ENCODE measurements around the gene DPH2. TPM values are rescaled to one million over a fixed set of nuclear protein-coding genes. Genes with fewer than 3 reads are reported as not detected.

Gene DPH2
- polyA plus RNA-seq, 2 of the 4 experiments (the other 2 are of a cell fraction) = 38.8 to 41.7 TPM

- H3K4me2 ChIP-seq = peak overlapping the region; percentile 91
- DNase-seq (ENCODE audit: low read depth in 1 of 2, low spot score in 1 of 2) = no peak
- WGBS (ENCODE audit: missing lambda C conversion rate) = 63% methylated on average over 5 of the region's 5 CpGs
- no peak for ATAC-seq
- no peak for TF ChIP-seq POLR2AphosphoS2 (conservative IDR thresholded peaks at IDR 0.05; ENCODE audit: low read length)
- TF ChIP-seq CEBPB (IDR thresholded peaks at IDR 0.05) = peak in 1 of 2 experiments; percentile 36; a peak in 1 of 4 replicates
- TF ChIP-seq, protein P1, sequence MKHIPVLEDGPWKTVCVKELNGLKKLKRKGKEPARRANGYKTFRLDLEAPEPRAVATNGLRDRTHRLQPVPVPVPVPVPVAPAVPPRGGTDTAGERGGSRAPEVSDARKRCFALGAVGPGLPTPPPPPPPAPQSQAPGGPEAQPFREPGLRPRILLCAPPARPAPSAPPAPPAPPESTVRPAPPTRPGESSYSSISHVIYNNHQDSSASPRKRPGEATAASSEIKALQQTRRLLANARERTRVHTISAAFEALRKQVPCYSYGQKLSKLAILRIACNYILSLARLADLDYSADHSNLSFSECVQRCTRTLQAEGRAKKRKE (CRISPR knock-in tag; IDR thresholded peaks at IDR 0.05; ENCODE audit: low read depth) = no peak
- ChIA-PET CTCF (interaction anchor here (1.3 to 1.8 kb wide), 5 partner anchors 12 to 215 kb away, joined by 3 to 7 read pairs (median 5); no protein-coding TSS in a partner anchor), POLR2A (no interaction called here)
- peaks cover 37% of the 10 kb centered on the region; the same call in 2 of the 3 replicates for H3K4me1 ChIP-seq
- no peak for FAIRE-seq
- peak overlapping the region; percentile 95 for H3K4me3 ChIP-seq
- H3K27ac ChIP-seq = peak overlapping the region; percentile 84 to 100; a peak in 5 of 6 replicates
- no peaks in the 10 kb centered on the region for H3K9me3 ChIP-seq
These were observed 8.4 kb downstream of the DPH2 start for GRCh38 chr1:43978264-43978550.

- Histone ChIP-seq H3K9me3 (no peaks in the 10 kb centered on the region), H3K4me3 (peak within 1 kb of the TSS; percentile 95), H3K27ac (peak within 1 kb of the TSS; percentile 84 to 100), H3K4me1 (peaks cover 37% of the 10 kb centered on the region; the same call in 2 of the 3 replicates), H3K4me2 (peak within 1 kb of the TSS; percentile 91)
- FAIRE-seq (no peak), DNase-seq (ENCODE audit: low read depth in 1 of 2, low spot score in 1 of 2) (no peak), ATAC-seq (peak in 1 of 2 experiments; percentile 15; a peak in 2 of 6 replicates)
- CTCF ChIA-PET = interaction anchor here (1.3 to 1.8 kb wide), 5 partner anchors 12 to 215 kb away, joined by 3 to 7 read pairs (median 5); no protein-coding TSS in a partner anchor
- no peak for TF ChIP-seq KDM1A (IDR thresholded peaks at IDR 0.05; ENCODE audit: low read depth)
- peak; percentile 13; the same call in 1 of the 2 replicates for TF ChIP-seq POLR2A (IDR thresholded peaks at IDR 0.05; ENCODE audit: low read length)
- TF ChIP-seq, protein P2, sequence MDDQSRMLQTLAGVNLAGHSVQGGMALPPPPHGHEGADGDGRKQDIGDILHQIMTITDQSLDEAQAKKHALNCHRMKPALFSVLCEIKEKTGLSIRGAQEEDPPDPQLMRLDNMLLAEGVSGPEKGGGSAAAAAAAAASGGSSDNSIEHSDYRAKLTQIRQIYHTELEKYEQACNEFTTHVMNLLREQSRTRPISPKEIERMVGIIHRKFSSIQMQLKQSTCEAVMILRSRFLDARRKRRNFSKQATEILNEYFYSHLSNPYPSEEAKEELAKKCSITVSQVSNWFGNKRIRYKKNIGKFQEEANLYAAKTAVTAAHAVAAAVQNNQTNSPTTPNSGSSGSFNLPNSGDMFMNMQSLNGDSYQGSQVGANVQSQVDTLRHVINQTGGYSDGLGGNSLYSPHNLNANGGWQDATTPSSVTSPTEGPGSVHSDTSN (IDR thresholded peaks at IDR 0.05) = 0 out of 2 replicates have a peak, but pooled peaks have one; percentile 6
- WGBS (ENCODE audit: missing lambda C conversion rate) = 13% methylated on average over 19 of the region's 54 CpGs
- POLR2A ChIA-PET = no interaction called here
These were observed 8.9 kb downstream of the DPH2 start, which contains the start of gene B4GALT2 for GRCh38 chr1:43978551-43979260. Gene B4GALT2 (plus strand): TSS chr1:43979210. CDS start chr1:43981161, 1,951 bp downstream.

DNA sequence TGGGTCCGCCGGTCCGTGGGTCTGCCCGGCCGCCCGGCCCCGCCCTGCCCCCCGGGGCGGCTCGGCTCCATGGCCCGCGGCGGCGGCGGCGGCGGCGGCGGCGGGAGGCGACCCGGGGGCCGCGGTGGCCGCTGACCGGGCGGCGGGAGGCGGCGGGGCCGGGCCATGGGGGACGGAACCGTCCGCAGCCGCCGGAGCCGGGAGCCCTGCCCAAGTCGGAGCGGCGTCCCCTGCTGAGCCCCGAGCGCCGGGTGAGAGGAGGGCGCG, 9.4 kb downstream of the DPH2 start:
- no peak for ATAC-seq
- no peaks in the 10 kb centered on the region for H3K9me3 ChIP-seq
- H3K4me1 ChIP-seq = peaks cover 34% of the 10 kb centered on the region; the same call in 2 of the 3 replicates
- no peak for FAIRE-seq
- TF ChIP-seq NPAS2 (CRISPR knock-in tag; IDR thresholded peaks at IDR 0.05; ENCODE audit: borderline replicate concordance) = no peak
- peak overlapping the region; percentile 91 for H3K4me2 ChIP-seq
- ChIA-PET CTCF (no interaction called here), POLR2A (no interaction called here)
- WGBS (ENCODE audit: missing lambda C conversion rate) = no CpG with 5 or more reads among the region's 45 CpGs
- no peak for DNase-seq (ENCODE audit: low read depth in 1 of 2, low spot score in 1 of 2)
- H3K4me3 ChIP-seq = peak overlapping the region; percentile 95
- H3K27ac ChIP-seq = peak overlapping the region; percentile 84 to 100

- TF ChIP-seq, protein P3, sequence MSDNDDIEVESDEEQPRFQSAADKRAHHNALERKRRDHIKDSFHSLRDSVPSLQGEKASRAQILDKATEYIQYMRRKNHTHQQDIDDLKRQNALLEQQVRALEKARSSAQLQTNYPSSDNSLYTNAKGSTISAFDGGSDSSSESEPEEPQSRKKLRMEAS (IDR thresholded peaks at IDR 0.05) = peak; percentile 95
- TF ChIP-seq POLR2A (IDR thresholded peaks at IDR 0.05; ENCODE audit: low read length) (peak; percentile 14; the same call in 1 of the 2 replicates), FOXS1 (CRISPR knock-in tag; IDR thresholded peaks at IDR 0.05) (no peak), MYC (IDR thresholded peaks at IDR 0.05; ENCODE audit: borderline replicate concordance, low read length) (peak; percentile 70; the same call in 1 of the 2 replicates)
- TF ChIP-seq, protein P4, sequence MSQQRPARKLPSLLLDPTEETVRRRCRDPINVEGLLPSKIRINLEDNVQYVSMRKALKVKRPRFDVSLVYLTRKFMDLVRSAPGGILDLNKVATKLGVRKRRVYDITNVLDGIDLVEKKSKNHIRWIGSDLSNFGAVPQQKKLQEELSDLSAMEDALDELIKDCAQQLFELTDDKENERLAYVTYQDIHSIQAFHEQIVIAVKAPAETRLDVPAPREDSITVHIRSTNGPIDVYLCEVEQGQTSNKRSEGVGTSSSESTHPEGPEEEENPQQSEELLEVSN (IDR thresholded peaks at IDR 0.05; ENCODE audit: borderline replicate concordance, low read depth) = peak; percentile 64; the same call in 1 of the 2 replicates
- peak overlapping the region; percentile 91 for H3K4me2 ChIP-seq
- H3K9me3 ChIP-seq = no peaks in the 10 kb centered on the region
- CTCF ChIA-PET = no interaction called here
- H3K4me1 ChIP-seq = peaks cover 34% of the 10 kb centered on the region; the same call in 2 of the 3 replicates
- ATAC-seq = peak; percentile 25 to 35; a peak in 4 of 6 replicates
- FAIRE-seq = no peak
- peak overlapping the region; percentile 95 for H3K4me3 ChIP-seq
- peak in 1 of 2 experiments; percentile 33 for DNase-seq (ENCODE audit: low read depth in 1 of 2, low spot score in 1 of 2)
- POLR2A ChIA-PET = no interaction called here
- peak overlapping the region; percentile 84 to 100 for H3K27ac ChIP-seq
- WGBS (ENCODE audit: missing lambda C conversion rate) = no CpG with 5 or more reads among the region's 45 CpGs
These were observed 9.9 kb downstream of the DPH2 start for GRCh38 chr1:43979528-43980254.
